Spinal cord (tissue), 10 donors: ENCODE measurements around the gene CAPN13. TPM values are rescaled to one million over a fixed set of nuclear protein-coding genes. Genes with fewer than 3 reads are reported as not detected.

ENCODE experiments used
- DNase-seq, 6 donors: peaks; one replicate each; pipeline versions ENCODE4 v3.0.0 to v3.0.0-alpha.2; 2013 to 2015; ENCODE audit warnings: low spot score in 6 of 6, low read depth in 4 of 6
- H3K27ac ChIP-seq: one replicate; pipeline ENCODE4 v1.5.1; 2013; ENCODE audit warnings: low read depth, low read length, control low read depth
- H3K27me3 ChIP-seq: one replicate; pipeline ENCODE4 v1.6.1; 2013; ENCODE audit warnings: low read length; ENCODE audit not compliant: control insufficient read depth, insufficient read depth
- H3K36me3 ChIP-seq: one replicate; pipeline ENCODE4 v1.6.1; 2013; ENCODE audit warnings: low read length; ENCODE audit not compliant: control insufficient read depth, insufficient read depth
- H3K4me1 ChIP-seq: one replicate; pipeline ENCODE4 v1.6.1; 2013; ENCODE audit warnings: low read length; ENCODE audit not compliant: control insufficient read depth, insufficient read depth
- H3K4me3 ChIP-seq: one replicate; pipeline ENCODE4 v1.5.1; 2013; ENCODE audit warnings: low read depth, low read length, control low read depth
- H3K9me3 ChIP-seq: one replicate; pipeline ENCODE4 v1.6.1; 2013; ENCODE audit warnings: low read length; ENCODE audit not compliant: control insufficient read depth, insufficient read depth
- WGBS: methylation state at CpG from one replicate; pipeline ENCODE4 v1.1.5; 2013; ENCODE audit warnings: missing lambda C conversion rate; ENCODE audit not compliant: insufficient coverage; 5-methylcytosine and 5-hydroxymethylcytosine counted together
- long read RNA-seq, 4 donors: transcript quantifications; one replicate each; lab custom pipeline, GENCODE V29; 2026
- polyA plus RNA-seq, 2 donors: library from polyadenylated mRNA; unstranded; fragments of 120-200 nt; gene quantifications; one replicate each; pipeline ENCODE4 v1.2.1, GENCODE V29; 2013; ENCODE audit not compliant: insufficient read length in 2 of 2
- total RNA-seq, 2 donors: library from RNA; depleted of rRNA in 1 of 2; stranded (reverse); fragments of 120-200 nt in 1 of 2; fragments of >200 nt in 1 of 2; gene quantifications; one replicate each; pipeline versions ENCODE4 v1.2.3 to v1.2.4, GENCODE V29; 2013 to 2014
- donor health status: healthy.

CAPN13 gene, protein sequence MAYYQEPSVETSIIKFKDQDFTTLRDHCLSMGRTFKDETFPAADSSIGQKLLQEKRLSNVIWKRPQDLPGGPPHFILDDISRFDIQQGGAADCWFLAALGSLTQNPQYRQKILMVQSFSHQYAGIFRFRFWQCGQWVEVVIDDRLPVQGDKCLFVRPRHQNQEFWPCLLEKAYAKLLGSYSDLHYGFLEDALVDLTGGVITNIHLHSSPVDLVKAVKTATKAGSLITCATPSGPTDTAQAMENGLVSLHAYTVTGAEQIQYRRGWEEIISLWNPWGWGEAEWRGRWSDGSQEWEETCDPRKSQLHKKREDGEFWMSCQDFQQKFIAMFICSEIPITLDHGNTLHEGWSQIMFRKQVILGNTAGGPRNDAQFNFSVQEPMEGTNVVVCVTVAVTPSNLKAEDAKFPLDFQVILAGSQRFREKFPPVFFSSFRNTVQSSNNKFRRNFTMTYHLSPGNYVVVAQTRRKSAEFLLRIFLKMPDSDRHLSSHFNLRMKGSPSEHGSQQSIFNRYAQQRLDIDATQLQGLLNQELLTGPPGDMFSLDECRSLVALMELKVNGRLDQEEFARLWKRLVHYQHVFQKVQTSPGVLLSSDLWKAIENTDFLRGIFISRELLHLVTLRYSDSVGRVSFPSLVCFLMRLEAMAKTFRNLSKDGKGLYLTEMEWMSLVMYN
- under 1 TPM; 0.17 to 0.20 TPM for total RNA-seq
- under 1 TPM; 0.65 to 0.74 TPM for polyA plus RNA-seq
- long read RNA-seq, donor 1, result 0 reads
- long read RNA-seq, donor 2, result 0 reads
- long read RNA-seq, donor 3, result 0 reads
- long read RNA-seq, donor 4, result 0 reads

GRCh38 chr2:30807249-30807648, at the start of gene CAPN13:
Gene CAPN13, minus strand, starts transcription at chr2:30807446. Its CDS starts 20,121 bp downstream, at chr2:30787325.
- 82% methylated on average over 5 of the region's 6 CpGs for WGBS
- Histone ChIP-seq H3K9me3 (no peaks in the 10 kb centered on the region), H3K27ac (no peak within 1 kb of the TSS), H3K4me3 (no peak within 1 kb of the TSS), H3K36me3 (no peaks in the 10 kb centered on the region), H3K4me1 (no peaks in the 10 kb centered on the region), H3K27me3 (no peaks in the 10 kb centered on the region)
- no peak for DNase-seq

DNA sequence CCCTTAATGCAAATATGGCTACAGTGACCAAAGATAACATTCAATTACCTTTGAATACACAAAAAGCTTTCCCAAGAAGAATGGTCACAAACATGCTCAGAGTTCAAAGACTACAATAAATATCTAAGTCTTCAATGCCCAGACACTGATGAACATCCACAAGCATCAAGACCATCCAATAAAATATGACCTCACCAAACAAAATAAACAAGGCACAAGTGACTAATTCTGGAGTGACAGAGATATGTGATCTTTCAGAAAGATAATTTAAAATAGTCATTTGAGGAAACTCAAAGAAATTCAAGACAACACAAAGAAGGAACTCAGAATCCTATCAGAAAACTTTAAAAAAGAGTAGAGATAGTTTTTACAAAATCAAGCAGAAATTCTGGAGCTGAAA, 40.6 kb upstream of the CAPN13 start:
- Histone ChIP-seq H3K9me3 (peaks cover 1% of the 10 kb centered on the region), H3K27me3 (no peaks in the 10 kb centered on the region), H3K27ac (no peak overlapping the region), H3K36me3 (no peaks in the 10 kb centered on the region), H3K4me1 (no peaks in the 10 kb centered on the region), H3K4me3 (no peak overlapping the region)
- no peak for DNase-seq

- 92% methylated on average over 1 of the region's 1 CpG for WGBS
- Histone ChIP-seq H3K27me3 (no peaks in the 10 kb centered on the region), H3K9me3 (peaks cover 1% of the 10 kb centered on the region), H3K27ac (no peak overlapping the region), H3K4me1 (no peaks in the 10 kb centered on the region), H3K36me3 (no peaks in the 10 kb centered on the region), H3K4me3 (no peak overlapping the region)
- DNase-seq, result no peak
Measured at GRCh38 chr2:30847329-30847728, 40.1 kb upstream of the CAPN13 start.

GRCh38 chr2:30828586-30828985, 21.3 kb upstream of the CAPN13 start:
- peaks cover 2% of the 10 kb centered on the region for H3K9me3 ChIP-seq
- H3K4me1 ChIP-seq, result peaks cover 2% of the 10 kb centered on the region
- no peaks in the 10 kb centered on the region for H3K36me3 ChIP-seq
- H3K27ac ChIP-seq, result no peak overlapping the region
- no peaks in the 10 kb centered on the region for H3K27me3 ChIP-seq
- DNase-seq, result no peak
- H3K4me3 ChIP-seq, result no peak overlapping the region
- WGBS, result no CpG with 5 or more reads among the region's 1 CpG

- peaks cover 6% of the 10 kb centered on the region for H3K4me1 ChIP-seq
- no peak overlapping the region for H3K4me3 ChIP-seq
- no peaks in the 10 kb centered on the region for H3K36me3 ChIP-seq
- DNase-seq, result no peak
- H3K9me3 ChIP-seq, result peaks cover 2% of the 10 kb centered on the region
- H3K27me3 ChIP-seq, result no peaks in the 10 kb centered on the region
- no peak overlapping the region for H3K27ac ChIP-seq
- WGBS, result 95% methylated on average over 3 of the region's 3 CpGs
Measured at GRCh38 chr2:30826916-30827315, 19.7 kb upstream of the CAPN13 start.

DNA sequence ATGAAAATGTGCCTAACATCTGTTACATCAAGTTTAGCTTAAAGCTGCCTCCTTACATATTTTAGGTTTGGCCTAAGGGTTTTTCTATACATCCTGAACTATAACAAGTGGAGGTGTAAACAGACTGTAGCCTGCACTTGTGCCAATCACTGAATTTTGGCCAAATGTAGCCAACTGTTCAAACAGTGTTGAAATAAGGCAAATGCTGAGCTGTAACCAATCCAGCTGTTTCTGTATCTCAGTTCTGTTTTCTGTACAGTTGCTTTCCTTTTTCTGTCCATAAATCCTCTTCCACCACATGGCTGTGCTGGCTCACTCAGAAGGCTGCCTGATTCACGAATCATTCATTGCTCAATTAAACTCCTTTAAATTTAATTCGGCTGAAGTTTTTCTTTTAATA, 19.2 kb upstream of the CAPN13 start:
- no peak overlapping the region for H3K27ac ChIP-seq
- no peaks in the 10 kb centered on the region for H3K36me3 ChIP-seq
- no peaks in the 10 kb centered on the region for H3K27me3 ChIP-seq
- H3K4me1 ChIP-seq, result peaks cover 6% of the 10 kb centered on the region
- H3K4me3 ChIP-seq, result no peak overlapping the region
- no CpG with 5 or more reads among the region's 2 CpGs for WGBS
- DNase-seq, result no peak
- H3K9me3 ChIP-seq, result peaks cover 2% of the 10 kb centered on the region

- Histone ChIP-seq H3K36me3 (no peaks in the 10 kb centered on the region), H3K4me1 (peaks cover 6% of the 10 kb centered on the region), H3K4me3 (no peak overlapping the region), H3K9me3 (no peaks in the 10 kb centered on the region), H3K27me3 (no peaks in the 10 kb centered on the region), H3K27ac (no peak overlapping the region)
- DNase-seq, result peak in 3 of 6 donors; percentile 4 to 57 (median 17)
- 59% methylated on average over 9 of the region's 9 CpGs for WGBS
Measured at GRCh38 chr2:30823452-30823851, 16.2 kb upstream of the CAPN13 start.

DNA sequence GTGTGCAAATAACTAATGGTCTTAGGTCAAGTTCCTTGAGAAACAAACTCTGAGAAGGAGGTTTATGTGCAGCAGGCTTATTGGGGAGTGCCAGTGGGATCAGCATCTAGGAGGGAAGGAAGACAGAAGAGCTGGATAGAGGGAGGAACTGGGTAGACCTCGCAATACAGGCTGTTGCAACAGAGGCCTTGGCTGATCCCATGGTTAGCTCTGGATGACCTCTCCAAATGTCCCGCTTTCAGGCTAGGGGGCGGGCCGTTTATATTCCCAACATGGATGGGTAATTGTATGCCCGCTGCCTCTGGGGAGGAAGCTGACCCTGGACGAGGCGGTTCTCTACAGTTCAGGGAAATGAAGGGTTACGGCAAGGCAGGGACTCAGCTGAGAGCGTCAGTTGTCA, 14.7 kb upstream of the CAPN13 start:
- no peaks in the 10 kb centered on the region for H3K27me3 ChIP-seq
- 87% methylated on average over 8 of the region's 9 CpGs for WGBS
- no peak for DNase-seq
- no peak overlapping the region for H3K27ac ChIP-seq
- H3K4me1 ChIP-seq, result peaks cover 6% of the 10 kb centered on the region
- H3K36me3 ChIP-seq, result no peaks in the 10 kb centered on the region
- no peak overlapping the region for H3K4me3 ChIP-seq
- H3K9me3 ChIP-seq, result no peaks in the 10 kb centered on the region

- DNase-seq, result no peak
- H3K4me3 ChIP-seq, result no peak overlapping the region
- H3K27ac ChIP-seq, result no peak overlapping the region
- H3K27me3 ChIP-seq, result no peaks in the 10 kb centered on the region
- no peaks in the 10 kb centered on the region for H3K9me3 ChIP-seq
- whole genome bisulfite sequencing, result 59% methylated on average over 5 of the region's 12 CpGs
- no peaks in the 10 kb centered on the region for H3K36me3 ChIP-seq
- peaks cover 6% of the 10 kb centered on the region for H3K4me1 ChIP-seq
Measured at GRCh38 chr2:30820381-30821055, 13.3 kb upstream of the CAPN13 start.
